Kidney epithelial cell (primary cell): ENCODE data around the gene MDFIC2. TPM values are rescaled to one million over a fixed set of nuclear protein-coding genes. Genes with fewer than 3 reads are reported as not detected.
"Not testable (repeated sequence)": the region's sequence is repeated elsewhere in the genome, so short reads cannot be mapped to it uniquely, and the experiment has no call there.

Experiments
- DNase-seq: peaks from one replicate; pipeline ENCODE4 v3.0.0-alpha.2; 2010; ENCODE audit warnings: low read depth
- H3K27me3 ChIP-seq: 2 replicates; pipeline ENCODE4 v1.6.0; 2011; ENCODE audit warnings: low read length; ENCODE audit not compliant: control insufficient read depth, insufficient read depth
- H3K36me3 ChIP-seq: 2 replicates; pipeline ENCODE4 v1.5.1; 2011; ENCODE audit warnings: low read length; ENCODE audit not compliant: control insufficient read depth, insufficient read depth
- H3K4me3 ChIP-seq: 2 replicates; pipeline ENCODE4 v1.5.1; 2011; ENCODE audit warnings: low read depth, mild to moderate bottlenecking, control low read depth, low read length
- CTCF ChIP-seq: IDR thresholded peaks from 2 replicates; pipeline ENCODE4 v1.5.1; 2011; ENCODE audit warnings: mild to moderate bottlenecking, moderate library complexity, low read length, control low read depth, inconsistent platforms; ENCODE audit not compliant: insufficient read depth, poor library complexity, severe bottlenecking
- total RNA-seq: library from RNA; depleted of rRNA; stranded (reverse); fragments of >200 nt; gene quantifications from 2 replicates; pipeline ENCODE4 v1.2.3, GENCODE V29; 2015

Gene MDFIC2
- total RNA-seq, 1 donor from 2014 or later: not detected

DNA sequence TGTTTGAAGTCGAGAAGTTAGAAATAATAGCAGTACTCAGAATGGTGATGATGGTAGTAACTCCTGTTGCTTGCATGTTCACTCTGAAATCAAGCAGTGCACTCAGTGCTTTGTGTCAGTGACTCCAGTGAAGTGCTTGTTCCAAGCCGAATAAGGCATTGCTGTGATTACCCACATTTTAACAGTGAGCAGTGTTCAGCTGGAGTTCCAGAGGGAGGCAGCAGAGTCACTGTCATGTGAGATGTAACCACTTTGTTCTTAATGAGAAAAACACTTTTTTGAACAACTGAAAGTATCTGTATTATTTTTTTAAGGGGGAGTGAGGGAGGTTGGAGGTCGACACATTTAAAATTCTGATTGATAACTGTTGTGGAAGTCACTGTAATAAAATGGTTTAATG lies 3.7 kb downstream of the MDFIC2 start:
- Histone ChIP-seq H3K36me3 (no peaks in the 10 kb centered on the region), H3K4me3 (no peak overlapping the region), H3K27me3 (no peaks in the 10 kb centered on the region)
- TF ChIP-seq CTCF: peak; percentile 35
- DNase-seq: no peak

GRCh38 chr3:70306736-70307135 lies 5.7 kb downstream of the MDFIC2 start:
- Histone ChIP-seq H3K4me3 (no peak overlapping the region), H3K27me3 (no peaks in the 10 kb centered on the region), H3K36me3 (no peaks in the 10 kb centered on the region)
- no peak for DNase-seq
- TF ChIP-seq CTCF: no peak

DNA sequence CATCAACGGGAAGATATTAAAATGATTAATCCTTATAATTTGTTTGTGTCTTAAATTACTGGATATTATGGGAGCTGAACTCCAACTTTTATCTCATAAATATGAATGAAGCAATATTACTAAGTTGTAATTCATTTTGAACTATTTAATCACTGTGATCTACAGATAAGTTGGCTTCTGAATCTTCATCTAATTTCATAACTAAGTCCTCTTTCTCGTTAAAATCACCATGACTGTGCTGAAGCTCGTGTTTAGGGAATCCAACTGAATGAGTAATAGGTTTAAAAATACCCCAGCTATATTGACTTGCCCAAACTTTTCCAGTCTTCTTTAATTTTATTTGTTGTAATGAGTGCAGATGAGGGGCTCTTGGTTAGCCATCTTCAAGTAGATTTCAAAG lies 14.1 kb downstream of the MDFIC2 start:
- no peak overlapping the region for H3K4me3 ChIP-seq
- TF ChIP-seq CTCF: no peak
- H3K27me3 ChIP-seq: no peaks in the 10 kb centered on the region
- H3K36me3 ChIP-seq: no peaks in the 10 kb centered on the region
- no peak for DNase-seq

DNA sequence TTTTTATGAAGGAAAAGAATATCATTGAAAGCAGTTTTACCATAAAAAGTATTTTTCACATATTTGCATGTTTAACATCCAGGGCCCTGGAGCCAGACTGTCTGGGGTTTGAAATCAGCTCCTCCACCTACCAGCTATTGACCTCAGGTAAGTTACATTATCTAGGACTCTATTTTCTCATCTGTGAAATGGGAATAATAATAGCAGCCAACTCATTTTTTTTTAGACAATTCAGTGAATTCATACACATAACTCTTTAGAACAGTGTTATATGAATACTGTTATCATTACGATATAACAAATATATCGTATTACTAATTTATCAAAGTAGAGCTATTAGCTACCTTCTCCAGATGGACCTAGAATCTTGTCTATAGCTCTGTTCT lies 21.3 kb downstream of the MDFIC2 start:
- TF ChIP-seq CTCF: no peak
- no peak for DNase-seq
- H3K4me3 ChIP-seq: no peak overlapping the region
- H3K27me3 ChIP-seq: no peaks in the 10 kb centered on the region
- H3K36me3 ChIP-seq: no peaks in the 10 kb centered on the region

DNA sequence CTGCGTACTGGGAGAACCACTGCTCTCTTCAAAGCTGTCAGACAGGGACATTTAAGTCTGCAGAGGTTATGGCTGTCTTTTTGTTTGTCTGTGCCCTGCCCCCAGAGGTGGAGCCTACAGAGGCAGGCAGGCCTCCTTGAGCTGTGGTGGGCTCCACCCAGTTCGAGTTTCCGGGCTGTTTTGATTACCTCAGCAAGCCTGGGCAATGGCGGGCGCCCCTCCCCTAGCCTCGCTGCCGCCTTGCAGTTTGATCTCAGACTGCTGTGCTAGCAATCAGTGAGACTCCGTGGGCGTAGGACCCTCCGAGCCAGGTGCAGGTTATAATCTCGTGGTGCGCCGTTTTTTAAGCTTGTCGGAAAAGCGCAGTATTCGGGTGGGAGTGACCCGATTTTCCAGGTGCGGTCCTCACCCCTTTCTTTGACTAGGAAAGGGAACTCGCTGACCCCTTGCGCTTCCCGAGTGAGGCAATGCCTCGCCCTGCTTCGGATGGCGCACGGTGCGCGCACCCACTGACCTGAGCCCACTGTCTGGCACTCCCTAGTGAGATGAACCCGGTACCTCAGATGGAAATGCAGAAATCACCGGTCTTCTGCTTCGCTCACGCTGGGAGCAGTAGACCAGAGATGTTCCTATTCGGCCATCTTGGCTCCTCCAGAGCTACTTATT lies 21.9 kb downstream of the MDFIC2 start:
- not testable (repeated sequence) for H3K27me3 ChIP-seq, H3K36me3 ChIP-seq, H3K4me3 ChIP-seq, DNase-seq

GRCh38 chr3:70281663-70282062 lies 30.8 kb downstream of the MDFIC2 start:
- no peaks in the 10 kb centered on the region for H3K27me3 ChIP-seq
- no peak overlapping the region for H3K4me3 ChIP-seq
- DNase-seq: no peak
- TF ChIP-seq CTCF: no peak
- no peaks in the 10 kb centered on the region for H3K36me3 ChIP-seq
